Hair follicle dermal papilla cell (primary cell): ENCODE results near the gene PRB4. TPM values are rescaled to one million over a fixed set of nuclear protein-coding genes. Genes with fewer than 3 reads are reported as not detected.

Source experiments
- total RNA-seq: library from RNA; depleted of rRNA; stranded (reverse); fragments of >200 nt; gene quantifications from 2 replicates; pipeline ENCODE4 v1.2.3, GENCODE V29; 2012

The PRB4 gene
- total RNA-seq: not detected in 2 replicates

DNA sequence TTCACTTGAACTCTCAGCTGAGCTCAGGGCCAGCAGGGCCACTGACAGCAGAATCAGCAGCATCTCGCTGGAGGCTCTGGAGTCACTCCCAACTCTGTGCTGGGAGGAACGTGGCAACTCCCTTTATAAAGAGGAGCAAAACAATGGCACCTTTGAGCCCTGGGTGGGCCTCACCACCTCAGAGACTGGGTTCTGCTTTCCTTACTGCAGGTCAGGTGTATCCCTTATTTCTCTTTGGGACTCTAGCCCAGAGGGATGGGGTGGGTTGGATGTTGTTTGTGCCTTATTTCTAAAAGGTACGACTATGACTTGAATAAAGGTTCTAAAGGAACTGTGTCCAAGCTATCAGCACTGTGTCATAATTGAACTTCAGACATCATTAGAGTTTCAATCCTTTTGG is at the start of gene PRB4:
Gene PRB4, minus strand, starts transcription at position 101 of the 400 bp plus-strand sequence. Its CDS starts 38 bp downstream, at position 63.

DNA sequence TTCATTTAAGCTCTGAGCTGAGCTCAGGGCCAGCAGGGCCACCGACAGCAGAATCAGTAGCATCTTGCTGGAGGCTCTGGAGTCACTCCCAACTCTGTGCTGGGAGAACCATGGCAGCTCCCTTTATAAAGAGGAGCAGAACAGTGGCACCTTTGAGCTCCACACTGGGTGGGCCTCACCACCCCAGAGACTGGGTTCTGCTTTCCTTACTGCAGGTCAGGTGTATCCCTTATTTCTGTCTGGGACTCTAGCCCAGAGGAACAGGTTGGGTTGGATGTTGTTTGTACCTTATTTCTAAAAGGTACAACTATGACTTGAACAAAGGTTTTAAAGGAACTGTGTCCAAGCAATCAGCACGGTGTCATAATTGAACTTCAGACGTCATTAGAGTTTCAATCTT is 40.6 kb downstream of the PRB4 start, which contains the start of gene PRB3:
Gene PRB3, minus strand, starts transcription at position 101 of the 400 bp plus-strand sequence. Its CDS starts 38 bp downstream, at position 63.

Other genes starting within 250 kb of the PRB4 start
- 2.2 and 6.8 TPM in 2 replicates for gene TAS2R46, start 248.1 kb downstream of the PRB4 start, total RNA-seq
- gene TAS2R43, start 218.1 kb downstream of the PRB4 start, total RNA-seq: 3.4 and 4.3 TPM in 2 replicates
- 3.6 and 8.8 TPM in 2 replicates for gene TAS2R30, start 175.8 kb downstream of the PRB4 start, total RNA-seq
- 5.5 and 5.8 TPM in 2 replicates for gene SMIM10L1, start 139.2 kb downstream of the PRB4 start, total RNA-seq
- not detected in 2 replicates for gene TAS2R42, start 123.5 kb downstream of the PRB4 start, total RNA-seq
- gene PRB3, start 40.7 kb downstream of the PRB4 start, total RNA-seq: not detected in 2 replicates
- not detected in 2 replicates for gene PRB2, start 85.1 kb upstream of the PRB4 start, total RNA-seq